IPS-18a (cell line): Measurements from ENCODE around the gene TMTC2.
"Not testable (repeated sequence)": the region's sequence is repeated elsewhere in the genome, so short reads cannot be mapped to it uniquely, and the experiment has no call there.

ENCODE experiments used
- H3K27ac ChIP-seq: one replicate; pipeline ENCODE4 v1.5.1; 2013; ENCODE audit warnings: low read length
- H3K27me3 ChIP-seq: one replicate; pipeline ENCODE4 v1.6.1; 2013; ENCODE audit warnings: mild to moderate bottlenecking, low read length; ENCODE audit not compliant: control insufficient read depth, insufficient read depth
- H3K36me3 ChIP-seq: one replicate; pipeline ENCODE4 v1.6.1; 2013; ENCODE audit warnings: low read depth, low read length; ENCODE audit not compliant: control insufficient read depth
- H3K4me1 ChIP-seq: one replicate; pipeline ENCODE4 v1.6.1; 2013; ENCODE audit warnings: low read depth, low read length; ENCODE audit not compliant: control insufficient read depth
- H3K4me3 ChIP-seq: one replicate; pipeline ENCODE4 v1.5.1; 2013; ENCODE audit warnings: low read length
- H3K9ac ChIP-seq: one replicate; pipeline ENCODE4 v1.6.1; 2013; ENCODE audit warnings: mild to moderate bottlenecking, low read length, moderate library complexity
- H3K9me3 ChIP-seq: one replicate; pipeline ENCODE4 v1.6.1; 2013; ENCODE audit warnings: low read depth, low read length; ENCODE audit not compliant: control insufficient read depth

Gene TMTC2

GRCh38 chr12:82832981-82833380 is 146.3 kb downstream of the TMTC2 start:
- H3K36me3 ChIP-seq: no peaks in the 10 kb centered on the region
- H3K27ac ChIP-seq: no peak overlapping the region
- no peak overlapping the region for H3K9ac ChIP-seq
- no peaks in the 10 kb centered on the region for H3K27me3 ChIP-seq
- H3K4me1 ChIP-seq: no peaks in the 10 kb centered on the region
- no peak overlapping the region for H3K4me3 ChIP-seq
- no peaks in the 10 kb centered on the region for H3K9me3 ChIP-seq

DNA sequence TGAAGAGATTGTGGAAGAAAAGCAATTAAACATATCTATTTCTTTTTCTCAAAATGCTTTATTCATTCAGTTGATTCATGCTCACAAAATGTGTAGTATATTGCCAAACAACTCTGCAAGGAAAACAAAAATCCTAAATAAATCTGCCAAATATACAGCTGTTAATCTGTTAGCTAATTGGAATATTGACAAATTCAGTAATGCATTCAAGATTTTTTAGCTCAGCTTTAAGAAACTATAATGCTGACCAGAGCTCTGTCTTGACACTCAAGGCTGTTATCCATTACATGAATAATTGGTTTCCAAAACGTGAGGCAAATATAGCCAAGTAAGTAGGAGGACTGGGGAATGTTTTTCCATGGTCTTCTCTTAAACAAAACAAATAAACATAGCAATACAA is 146.8 kb downstream of the TMTC2 start:
- Histone ChIP-seq H3K9ac (no peak overlapping the region), H3K36me3 (no peaks in the 10 kb centered on the region), H3K4me3 (no peak overlapping the region), H3K27me3 (no peaks in the 10 kb centered on the region), H3K27ac (no peak overlapping the region), H3K4me1 (no peaks in the 10 kb centered on the region), H3K9me3 (no peaks in the 10 kb centered on the region)

DNA sequence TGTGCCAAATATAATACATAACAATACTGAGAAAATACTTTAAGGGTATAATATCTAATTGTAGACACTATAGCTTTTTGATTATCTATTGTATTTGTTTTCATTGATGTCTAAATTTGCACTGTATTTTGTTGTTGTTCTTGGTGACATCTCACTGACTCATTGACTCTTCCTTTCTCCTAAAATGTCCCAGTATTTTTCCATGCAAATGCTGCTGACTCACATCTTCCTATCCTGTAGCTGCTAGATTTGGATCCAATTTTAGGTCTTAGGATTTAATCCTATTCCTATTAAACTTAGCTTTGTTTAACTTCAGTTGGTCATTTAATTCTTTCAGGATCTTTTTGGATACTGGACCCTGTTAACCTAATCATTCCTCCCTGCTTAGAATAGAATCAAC is 148.5 kb downstream of the TMTC2 start:
- no peaks in the 10 kb centered on the region for H3K4me1 ChIP-seq
- no peaks in the 10 kb centered on the region for H3K9me3 ChIP-seq
- H3K27me3 ChIP-seq: no peaks in the 10 kb centered on the region
- no peaks in the 10 kb centered on the region for H3K36me3 ChIP-seq
- no peak overlapping the region for H3K9ac ChIP-seq
- H3K4me3 ChIP-seq: no peak overlapping the region
- H3K27ac ChIP-seq: no peak overlapping the region

DNA sequence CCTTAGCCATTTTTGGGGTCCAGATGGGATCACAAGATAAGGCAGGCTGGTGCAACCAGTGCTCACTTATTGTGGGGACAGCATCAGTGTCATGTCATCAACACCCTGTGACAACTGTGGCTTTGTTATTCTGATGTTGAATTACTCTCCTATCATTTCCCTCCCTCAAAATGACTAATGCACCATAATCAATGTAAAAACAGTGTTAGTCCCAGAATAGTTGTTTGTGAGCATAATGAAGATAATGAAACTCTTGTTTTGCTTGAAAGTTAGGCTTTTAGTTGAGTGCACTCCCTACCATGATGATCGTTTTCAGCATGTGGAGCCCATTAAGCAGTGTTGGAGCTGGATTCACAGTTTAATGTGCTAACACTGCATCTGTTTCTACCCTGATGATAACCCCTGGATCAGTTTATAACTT is 151.4 kb downstream of the TMTC2 start:
- no peaks in the 10 kb centered on the region for H3K9me3 ChIP-seq
- H3K36me3 ChIP-seq: no peaks in the 10 kb centered on the region
- H3K4me3 ChIP-seq: no peak overlapping the region
- no peaks in the 10 kb centered on the region for H3K4me1 ChIP-seq
- H3K27me3 ChIP-seq: no peaks in the 10 kb centered on the region
- H3K9ac ChIP-seq: no peak overlapping the region
- no peak overlapping the region for H3K27ac ChIP-seq

GRCh38 chr12:82838827-82839226 is 152.1 kb downstream of the TMTC2 start:
- H3K27ac ChIP-seq: no peak overlapping the region
- no peaks in the 10 kb centered on the region for H3K27me3 ChIP-seq
- no peak overlapping the region for H3K9ac ChIP-seq
- H3K9me3 ChIP-seq: no peaks in the 10 kb centered on the region
- no peaks in the 10 kb centered on the region for H3K36me3 ChIP-seq
- no peaks in the 10 kb centered on the region for H3K4me1 ChIP-seq
- H3K4me3 ChIP-seq: no peak overlapping the region

GRCh38 chr12:82839796-82840195 is 153.1 kb downstream of the TMTC2 start:
- Histone ChIP-seq H3K9me3 (no peaks in the 10 kb centered on the region), H3K27ac (no peak overlapping the region), H3K27me3 (no peaks in the 10 kb centered on the region), H3K4me1 (no peaks in the 10 kb centered on the region), H3K4me3 (no peak overlapping the region), H3K9ac (no peak overlapping the region), H3K36me3 (no peaks in the 10 kb centered on the region)

- no peaks in the 10 kb centered on the region for H3K27me3 ChIP-seq
- no peaks in the 10 kb centered on the region for H3K4me1 ChIP-seq
- no peaks in the 10 kb centered on the region for H3K9me3 ChIP-seq
- no peaks in the 10 kb centered on the region for H3K36me3 ChIP-seq
- no peak overlapping the region for H3K27ac ChIP-seq
- H3K9ac ChIP-seq: no peak overlapping the region
- H3K4me3 ChIP-seq: no peak overlapping the region
Measured at GRCh38 chr12:82841487-82841904, 154.8 kb downstream of the TMTC2 start.

DNA sequence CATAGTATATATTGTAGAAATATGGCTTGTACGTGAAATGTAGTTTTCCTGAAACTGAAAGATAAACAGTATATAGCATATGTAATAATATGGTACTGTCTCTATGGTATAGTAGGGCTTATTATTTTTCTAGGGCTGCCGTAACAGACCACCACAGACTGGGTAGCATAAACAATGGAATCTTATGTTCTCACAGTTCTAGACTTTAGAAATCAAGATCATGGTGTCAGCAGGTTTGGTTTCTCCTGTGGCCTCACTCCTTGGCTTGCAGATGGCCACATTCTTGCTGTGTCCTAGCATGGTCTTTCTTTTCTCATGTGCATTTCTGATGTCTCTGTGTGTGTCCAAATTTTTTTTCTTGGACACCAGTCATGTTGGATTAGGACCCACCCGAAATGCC is 155.8 kb downstream of the TMTC2 start:
- Histone ChIP-seq H3K27ac (no peak overlapping the region), H3K27me3 (no peaks in the 10 kb centered on the region), H3K9ac (no peak overlapping the region), H3K9me3 (no peaks in the 10 kb centered on the region), H3K4me3 (no peak overlapping the region), H3K36me3 (no peaks in the 10 kb centered on the region), H3K4me1 (no peaks in the 10 kb centered on the region)

- H3K27ac ChIP-seq, H3K36me3 ChIP-seq, H3K9ac ChIP-seq, H3K27me3 ChIP-seq, H3K4me3 ChIP-seq, H3K9me3 ChIP-seq: not testable (repeated sequence)
- H3K4me1 ChIP-seq: peaks cover 17% of the 10 kb centered on the region
Measured at GRCh38 chr12:82845076-82845475, 158.4 kb downstream of the TMTC2 start.

- H3K27ac ChIP-seq: no peak overlapping the region
- no peak overlapping the region for H3K9ac ChIP-seq
- H3K27me3 ChIP-seq: no peaks in the 10 kb centered on the region
- H3K4me3 ChIP-seq: no peak overlapping the region
- H3K4me1 ChIP-seq: peaks cover 20% of the 10 kb centered on the region
- H3K9me3 ChIP-seq: no peaks in the 10 kb centered on the region
- H3K36me3 ChIP-seq: no peaks in the 10 kb centered on the region
Measured at GRCh38 chr12:82848845-82849244, 162.1 kb downstream of the TMTC2 start.

GRCh38 chr12:82852529-82852928 is 165.8 kb downstream of the TMTC2 start:
- Histone ChIP-seq H3K27ac (no peak overlapping the region), H3K4me3 (no peak overlapping the region), H3K9me3 (no peaks in the 10 kb centered on the region), H3K36me3 (peaks cover 2% of the 10 kb centered on the region), H3K9ac (no peak overlapping the region), H3K27me3 (no peaks in the 10 kb centered on the region), H3K4me1 (peaks cover 26% of the 10 kb centered on the region)

- Histone ChIP-seq H3K9me3 (no peaks in the 10 kb centered on the region), H3K36me3 (peaks cover 3% of the 10 kb centered on the region), H3K27ac (no peak overlapping the region), H3K4me3 (no peak overlapping the region), H3K27me3 (no peaks in the 10 kb centered on the region), H3K9ac (no peak overlapping the region), H3K4me1 (peaks cover 20% of the 10 kb centered on the region)
Measured at GRCh38 chr12:82855872-82856271, 169.2 kb downstream of the TMTC2 start.
